GM18907 (cell line): Measurements from ENCODE around the gene DAO.

Source experiments
- ATAC-seq: cut with Tn5 transposase; IDR thresholded peaks from one replicate; pipeline ENCODE4 v1.9.1; 2021; ENCODE audit warnings: mild to moderate bottlenecking, moderate library complexity; ENCODE audit not compliant: unreplicated experiment

The DAO gene

GRCh38 chr12:108918206-108918605, 38.3 kb downstream of the DAO start:
- no peak for ATAC-seq

GRCh38 chr12:108918960-108919642, 39.2 kb downstream of the DAO start:
- no peak for ATAC-seq

GRCh38 chr12:108921946-108922345, 42.1 kb downstream of the DAO start:
- no peak for ATAC-seq

GRCh38 chr12:108922918-108923317, 43.0 kb downstream of the DAO start:
- ATAC-seq = no peak

- ATAC-seq = no peak
These were observed 48.8 kb downstream of the DAO start for GRCh38 chr12:108928695-108929094.

GRCh38 chr12:108930155-108930554, 50.3 kb downstream of the DAO start:
- peak; percentile 57 for ATAC-seq

- ATAC-seq = no peak
These were observed 50.9 kb downstream of the DAO start for GRCh38 chr12:108930756-108931155.

- no peak for ATAC-seq
These were observed 54.1 kb downstream of the DAO start for GRCh38 chr12:108933949-108934348.

GRCh38 chr12:108935159-108935763, 55.4 kb downstream of the DAO start:
- no peak for ATAC-seq

GRCh38 chr12:108938247-108938924, 58.5 kb downstream of the DAO start:
- ATAC-seq = no peak

GRCh38 chr12:108939594-108939993, 59.7 kb downstream of the DAO start:
- no peak for ATAC-seq

GRCh38 chr12:108940138-108940537, 60.2 kb downstream of the DAO start:
- ATAC-seq = no peak

GRCh38 chr12:108947097-108947496, 67.2 kb downstream of the DAO start:
- ATAC-seq = no peak

- no peak for ATAC-seq
These were observed 68.5 kb downstream of the DAO start for GRCh38 chr12:108948367-108948766.

GRCh38 chr12:108949976-108950375, 70.1 kb downstream of the DAO start:
- ATAC-seq = no peak
